CD4-positive, CD25-positive, alpha-beta regulatory T cell (primary cell): ENCODE results near the gene ADGRE2. TPM values are rescaled to one million over a fixed set of nuclear protein-coding genes. Genes with fewer than 3 reads are reported as not detected.
"Not testable (repeated sequence)": the region's sequence is repeated elsewhere in the genome, so short reads cannot be mapped to it uniquely, and the experiment has no call there.

Experiments
- ATAC-seq, 2 donors: fragments of 150-1000 bp; cut with Tn5 transposase; one replicate each; pipeline ENCODE4 v1.10.0; 2021; ENCODE audit warnings: low read depth in 2 of 2, moderate number of reproducible peaks in 2 of 2, moderate library complexity in 1 of 2
- DNase-seq, 3 donors: peaks; one replicate each; pipeline versions ENCODE4 v3.0.0 to v3.0.0-alpha.2; 2012 to 2022; ENCODE audit warnings: mixed read lengths in 1 of 3
- H3K27ac ChIP-seq: one replicate; pipeline ENCODE4 v1.7.0; 2013; ENCODE audit warnings: mild to moderate bottlenecking, low read length; ENCODE audit not compliant: insufficient read depth, poor library complexity, severe bottlenecking
- H3K27me3 ChIP-seq: one replicate; pipeline ENCODE4 v1.7.0; 2013; ENCODE audit warnings: low read length; ENCODE audit not compliant: control insufficient read depth, insufficient read depth
- H3K36me3 ChIP-seq: one replicate; pipeline ENCODE4 v1.7.0; 2013; ENCODE audit warnings: mild to moderate bottlenecking, low read length, moderate library complexity; ENCODE audit not compliant: control insufficient read depth, insufficient read depth
- H3K4me1 ChIP-seq: 2 replicates; pipeline ENCODE4 v1.7.0; 2013; ENCODE audit warnings: mild to moderate bottlenecking, low read length; ENCODE audit not compliant: insufficient read depth, control insufficient read depth, poor library complexity, severe bottlenecking
- H3K4me3 ChIP-seq: one replicate; pipeline ENCODE4 v1.7.0; 2013; ENCODE audit warnings: low read depth, mild to moderate bottlenecking, low read length, moderate library complexity
- H3K9me3 ChIP-seq, 2 experiments: 1 replicate in 1 of 2; 2 replicates in 1 of 2; pipeline ENCODE4 v1.7.0; 2013; ENCODE audit warnings: low read length in 2 of 2, mild to moderate bottlenecking in 1 of 2, moderate library complexity in 1 of 2; ENCODE audit not compliant: control insufficient read depth in 2 of 2
- H3K27ac Mint-ChIP-seq, 3 donors: one replicate each; pipeline ENCODE4 v1.8.0; 2020 to 2022; ENCODE audit warnings: mild to moderate bottlenecking in 3 of 3, mixed read lengths in 3 of 3, moderate library complexity in 2 of 3
- H3K27me3 Mint-ChIP-seq: one replicate; pipeline ENCODE4 v1.8.0; 2022; ENCODE audit warnings: mild to moderate bottlenecking, mixed read lengths
- H3K36me3 Mint-ChIP-seq: one replicate; pipeline ENCODE4 v1.8.0; 2020; ENCODE audit warnings: mixed read lengths
- H3K4me1 Mint-ChIP-seq, 4 donors: one replicate each; pipeline ENCODE4 v1.8.0; 2020 to 2022; ENCODE audit warnings: mixed read lengths in 4 of 4, mild to moderate bottlenecking in 1 of 4
- H3K4me3 Mint-ChIP-seq, 4 donors: one replicate each; pipeline ENCODE4 v1.8.0; 2020 to 2022; ENCODE audit warnings: mild to moderate bottlenecking in 4 of 4, mixed read lengths in 4 of 4, moderate library complexity in 3 of 4
- H3K9me3 Mint-ChIP-seq, 7 donors: one replicate each; pipeline ENCODE4 v1.8.0; 2020 to 2022; ENCODE audit warnings: mixed read lengths in 7 of 7, mild to moderate bottlenecking in 3 of 7, moderate library complexity in 2 of 7
- polyA plus RNA-seq, 4 donors: library from polyadenylated mRNA; unstranded; fragments of 300-500 nt; fragmentation: Illumina TruSeq; gene quantifications; one replicate each; pipeline ENCODE4 v1.2.3, GENCODE V29; 2021
- total RNA-seq: library from RNA; stranded (reverse); gene quantifications from one replicate; pipeline ENCODE4 v1.2.3, GENCODE V29; 2022

ADGRE2 gene
- total and polyA plus RNA-seq, 5 donors from 2014 or later: 0.18 to 2.1 TPM; not detected in 3

- H3K4me3 Mint-ChIP-seq: no peak overlapping the region
- H3K4me1 Mint-ChIP-seq: no peaks in the 10 kb centered on the region
- no peak for ATAC-seq
- Histone ChIP-seq H3K4me3 (no peak overlapping the region), H3K27ac (no peak overlapping the region), H3K27me3 (no peaks in the 10 kb centered on the region), H3K4me1 (no peaks in the 10 kb centered on the region), H3K9me3 (no peaks in the 10 kb centered on the region), H3K36me3 (no peaks in the 10 kb centered on the region)
- no peaks in the 10 kb centered on the region for H3K36me3 Mint-ChIP-seq
- H3K27me3 Mint-ChIP-seq: peaks cover 5% of the 10 kb centered on the region
- no peak for DNase-seq
- no peak overlapping the region for H3K27ac Mint-ChIP-seq
- H3K9me3 Mint-ChIP-seq: peaks cover 0 to 3% (median 0%) of the 10 kb centered on the region in 7 donors
These were observed 10.4 kb downstream of the ADGRE2 start for GRCh38 chr19:14768001-14768400.

GRCh38 chr19:14767466-14767971 lies 10.8 kb downstream of the ADGRE2 start:
- Histone ChIP-seq H3K9me3 (no peaks in the 10 kb centered on the region), H3K36me3 (no peaks in the 10 kb centered on the region), H3K27ac (no peak overlapping the region), H3K27me3 (no peaks in the 10 kb centered on the region), H3K4me1 (no peaks in the 10 kb centered on the region), H3K4me3 (no peak overlapping the region)
- Mint-ChIP-seq H3K4me3 (no peak overlapping the region), H3K27ac (no peak overlapping the region), H3K27me3 (peaks cover 5% of the 10 kb centered on the region), H3K9me3 (peaks cover 0 to 3% (median 0%) of the 10 kb centered on the region in 7 donors), H3K36me3 (no peaks in the 10 kb centered on the region), H3K4me1 (no peaks in the 10 kb centered on the region)
- DNase-seq: no peak
- no peak for ATAC-seq

GRCh38 chr19:14765841-14766240 lies 12.5 kb downstream of the ADGRE2 start:
- H3K27ac Mint-ChIP-seq, H3K27me3 ChIP-seq, ATAC-seq, DNase-seq, H3K4me1 ChIP-seq, H3K4me3 Mint-ChIP-seq, H3K4me3 ChIP-seq, H3K4me1 Mint-ChIP-seq, H3K36me3 Mint-ChIP-seq, H3K27ac ChIP-seq, H3K36me3 ChIP-seq, H3K9me3 ChIP-seq, H3K27me3 Mint-ChIP-seq, H3K9me3 Mint-ChIP-seq: not testable (repeated sequence)

- H3K27me3 ChIP-seq, DNase-seq, H3K9me3 Mint-ChIP-seq, ATAC-seq, H3K27ac Mint-ChIP-seq, H3K9me3 ChIP-seq, H3K4me1 ChIP-seq, H3K27me3 Mint-ChIP-seq, H3K36me3 Mint-ChIP-seq, H3K4me1 Mint-ChIP-seq, H3K4me3 ChIP-seq, H3K36me3 ChIP-seq, H3K27ac ChIP-seq, H3K4me3 Mint-ChIP-seq: not testable (repeated sequence)
These were observed 13.0 kb downstream of the ADGRE2 start for GRCh38 chr19:14765403-14765802.

GRCh38 chr19:14764401-14764800 lies 14.0 kb downstream of the ADGRE2 start:
- Histone ChIP-seq H3K36me3 (no peaks in the 10 kb centered on the region), H3K27me3 (no peaks in the 10 kb centered on the region), H3K4me1 (no peaks in the 10 kb centered on the region), H3K27ac (no peak overlapping the region), H3K4me3 (no peak overlapping the region), H3K9me3 (no peaks in the 10 kb centered on the region)
- Mint-ChIP-seq H3K4me1 (no peaks in the 10 kb centered on the region), H3K36me3 (no peaks in the 10 kb centered on the region), H3K9me3 (peaks cover 0 to 5% (median 0%) of the 10 kb centered on the region in 7 donors), H3K4me3 (no peak overlapping the region), H3K27ac (no peak overlapping the region), H3K27me3 (peaks cover 5% of the 10 kb centered on the region)
- DNase-seq (no peak), ATAC-seq (no peak)

GRCh38 chr19:14763497-14764145 lies 14.7 kb downstream of the ADGRE2 start:
- Mint-ChIP-seq H3K36me3 (no peaks in the 10 kb centered on the region), H3K4me1 (no peaks in the 10 kb centered on the region), H3K27me3 (peaks cover 5% of the 10 kb centered on the region), H3K9me3 (peaks cover 0 to 4% (median 0%) of the 10 kb centered on the region in 7 donors), H3K4me3 (no peak overlapping the region), H3K27ac (no peak overlapping the region)
- Histone ChIP-seq H3K4me3 (no peak overlapping the region), H3K4me1 (no peaks in the 10 kb centered on the region), H3K27me3 (no peaks in the 10 kb centered on the region), H3K36me3 (no peaks in the 10 kb centered on the region), H3K9me3 (no peaks in the 10 kb centered on the region), H3K27ac (no peak overlapping the region)
- ATAC-seq (no peak), DNase-seq (no peak)

GRCh38 chr19:14762111-14762510 lies 16.2 kb downstream of the ADGRE2 start:
- no peaks in the 10 kb centered on the region for H3K36me3 ChIP-seq
- H3K36me3 Mint-ChIP-seq: no peaks in the 10 kb centered on the region
- no peaks in the 10 kb centered on the region for H3K4me1 ChIP-seq
- no peaks in the 10 kb centered on the region for H3K4me1 Mint-ChIP-seq
- H3K9me3 Mint-ChIP-seq: peaks cover 0 to 4% (median 0%) of the 10 kb centered on the region in 7 donors
- ATAC-seq (no peak), DNase-seq (no peak)
- H3K27ac Mint-ChIP-seq: no peak overlapping the region
- no peaks in the 10 kb centered on the region for H3K27me3 ChIP-seq
- no peak overlapping the region for H3K4me3 ChIP-seq
- no peak overlapping the region for H3K27ac ChIP-seq
- peaks cover 5% of the 10 kb centered on the region for H3K27me3 Mint-ChIP-seq
- H3K9me3 ChIP-seq: no peaks in the 10 kb centered on the region
- H3K4me3 Mint-ChIP-seq: no peak overlapping the region

GRCh38 chr19:14761607-14762006 lies 16.8 kb downstream of the ADGRE2 start:
- Histone ChIP-seq H3K9me3 (no peaks in the 10 kb centered on the region), H3K4me3 (no peak overlapping the region), H3K27me3 (no peaks in the 10 kb centered on the region), H3K4me1 (no peaks in the 10 kb centered on the region), H3K36me3 (no peaks in the 10 kb centered on the region), H3K27ac (no peak overlapping the region)
- Mint-ChIP-seq H3K27ac (no peak overlapping the region), H3K4me3 (no peak overlapping the region), H3K27me3 (peaks cover 5% of the 10 kb centered on the region), H3K9me3 (peaks cover 0 to 4% (median 0%) of the 10 kb centered on the region in 7 donors), H3K4me1 (no peaks in the 10 kb centered on the region), H3K36me3 (no peaks in the 10 kb centered on the region)
- ATAC-seq (no peak), DNase-seq (no peak)
